Nephron progenitor cell (in vitro differentiated cells): ENCODE measurements around the gene SMARCA2.

Experiments used
- DNase-seq: peaks from one replicate; pipeline ENCODE4 v3.0.0; 2021
- H3K27ac Mint-ChIP-seq: 2 replicates; pipeline ENCODE4 v1.8.0; 2021; ENCODE audit warnings: mild to moderate bottlenecking, moderate library complexity, mixed read lengths
- H3K27me3 Mint-ChIP-seq: 2 replicates; pipeline ENCODE4 v1.8.0; 2021; ENCODE audit warnings: mild to moderate bottlenecking, low read depth, mixed read lengths; ENCODE audit not compliant: poor library complexity
- H3K36me3 Mint-ChIP-seq: 2 replicates; pipeline ENCODE4 v1.8.0; 2021; ENCODE audit warnings: low read depth, mixed read lengths
- H3K4me1 Mint-ChIP-seq: 2 replicates; pipeline ENCODE4 v1.8.0; 2021; ENCODE audit warnings: mixed read lengths
- H3K4me3 Mint-ChIP-seq: 2 replicates; pipeline ENCODE4 v1.8.0; 2021; ENCODE audit warnings: mild to moderate bottlenecking, moderate library complexity, mixed read lengths
- H3K9me3 Mint-ChIP-seq: 2 replicates; pipeline ENCODE4 v1.8.0; 2021; ENCODE audit warnings: mild to moderate bottlenecking, moderate library complexity, mixed read lengths
- TF ChIP-seq, protein P1 (sequence below): fragments of 200-600 bp; sonication (generic); IDR thresholded peaks from 2 replicates; pipeline ENCODE4 v1.5.0; 2021; ENCODE audit warnings: antibody characterized with exemption

SMARCA2 gene

DNA sequence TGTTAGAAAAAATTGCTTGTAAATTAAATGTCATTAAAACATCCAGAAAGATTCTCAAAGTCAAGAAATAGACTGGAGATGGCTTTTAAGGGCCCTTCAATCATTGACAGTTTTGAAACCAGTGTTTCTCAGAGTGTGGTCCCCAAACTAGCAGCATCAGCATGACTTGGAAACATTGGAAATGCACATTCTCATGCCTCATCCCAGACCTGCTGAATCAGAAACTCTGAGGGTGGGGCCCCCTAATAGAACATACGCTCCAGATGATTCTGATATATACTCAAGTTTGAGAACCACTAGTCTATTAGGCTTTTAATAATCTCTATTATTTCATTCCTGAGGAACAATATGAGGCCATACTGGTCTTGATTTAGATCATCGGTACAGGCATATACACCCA lies 181.6 kb downstream of the SMARCA2 start:
- Mint-ChIP-seq H3K9me3 (peaks cover 22% of the 10 kb centered on the region), H3K27me3 (no peaks in the 10 kb centered on the region), H3K4me1 (peaks cover 9% of the 10 kb centered on the region), H3K27ac (no peak overlapping the region), H3K4me3 (no peak overlapping the region), H3K36me3 (peaks cover 25% of the 10 kb centered on the region)
- DNase-seq: no peak
- TF ChIP-seq, protein P1, sequence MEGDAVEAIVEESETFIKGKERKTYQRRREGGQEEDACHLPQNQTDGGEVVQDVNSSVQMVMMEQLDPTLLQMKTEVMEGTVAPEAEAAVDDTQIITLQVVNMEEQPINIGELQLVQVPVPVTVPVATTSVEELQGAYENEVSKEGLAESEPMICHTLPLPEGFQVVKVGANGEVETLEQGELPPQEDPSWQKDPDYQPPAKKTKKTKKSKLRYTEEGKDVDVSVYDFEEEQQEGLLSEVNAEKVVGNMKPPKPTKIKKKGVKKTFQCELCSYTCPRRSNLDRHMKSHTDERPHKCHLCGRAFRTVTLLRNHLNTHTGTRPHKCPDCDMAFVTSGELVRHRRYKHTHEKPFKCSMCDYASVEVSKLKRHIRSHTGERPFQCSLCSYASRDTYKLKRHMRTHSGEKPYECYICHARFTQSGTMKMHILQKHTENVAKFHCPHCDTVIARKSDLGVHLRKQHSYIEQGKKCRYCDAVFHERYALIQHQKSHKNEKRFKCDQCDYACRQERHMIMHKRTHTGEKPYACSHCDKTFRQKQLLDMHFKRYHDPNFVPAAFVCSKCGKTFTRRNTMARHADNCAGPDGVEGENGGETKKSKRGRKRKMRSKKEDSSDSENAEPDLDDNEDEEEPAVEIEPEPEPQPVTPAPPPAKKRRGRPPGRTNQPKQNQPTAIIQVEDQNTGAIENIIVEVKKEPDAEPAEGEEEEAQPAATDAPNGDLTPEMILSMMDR: no peak

DNA sequence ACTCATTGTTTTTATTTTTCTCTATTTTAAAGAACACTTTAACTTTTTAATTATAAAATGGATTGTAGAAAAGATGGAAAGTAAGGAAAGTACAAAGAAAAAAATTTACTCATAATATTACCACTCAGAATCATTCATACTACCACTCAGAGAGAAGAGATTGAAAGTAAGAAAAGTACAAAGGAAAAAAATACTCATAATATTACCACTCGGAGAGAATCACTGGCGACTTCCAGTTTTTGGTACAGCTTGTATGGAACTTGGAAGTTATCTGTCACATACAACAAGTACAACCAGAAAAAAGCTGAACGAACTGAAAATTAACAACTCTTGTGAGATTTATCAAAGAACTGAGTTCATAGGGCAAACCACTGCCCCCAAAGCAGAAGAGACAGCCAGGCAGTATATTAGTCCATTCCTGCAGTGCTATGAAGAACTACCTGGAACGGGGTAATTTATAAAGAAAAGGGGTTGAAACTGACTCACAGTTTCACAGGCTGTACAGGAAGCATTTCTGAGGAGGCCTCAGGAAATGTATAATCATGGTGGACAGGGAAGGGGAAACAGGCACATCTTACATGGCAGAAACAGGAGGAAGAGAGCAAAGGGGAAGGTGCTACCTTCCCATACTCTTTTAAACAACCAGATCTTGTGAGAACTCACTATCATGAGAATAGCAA lies 183.9 kb downstream of the SMARCA2 start:
- peaks cover 20% of the 10 kb centered on the region for H3K36me3 Mint-ChIP-seq
- no peak overlapping the region for H3K27ac Mint-ChIP-seq
- H3K9me3 Mint-ChIP-seq: peaks cover 40% of the 10 kb centered on the region
- no peak overlapping the region for H3K4me3 Mint-ChIP-seq
- H3K27me3 Mint-ChIP-seq: no peaks in the 10 kb centered on the region
- H3K4me1 Mint-ChIP-seq: no peaks in the 10 kb centered on the region
- DNase-seq: no peak
- TF ChIP-seq, protein P1: no peak

DNA sequence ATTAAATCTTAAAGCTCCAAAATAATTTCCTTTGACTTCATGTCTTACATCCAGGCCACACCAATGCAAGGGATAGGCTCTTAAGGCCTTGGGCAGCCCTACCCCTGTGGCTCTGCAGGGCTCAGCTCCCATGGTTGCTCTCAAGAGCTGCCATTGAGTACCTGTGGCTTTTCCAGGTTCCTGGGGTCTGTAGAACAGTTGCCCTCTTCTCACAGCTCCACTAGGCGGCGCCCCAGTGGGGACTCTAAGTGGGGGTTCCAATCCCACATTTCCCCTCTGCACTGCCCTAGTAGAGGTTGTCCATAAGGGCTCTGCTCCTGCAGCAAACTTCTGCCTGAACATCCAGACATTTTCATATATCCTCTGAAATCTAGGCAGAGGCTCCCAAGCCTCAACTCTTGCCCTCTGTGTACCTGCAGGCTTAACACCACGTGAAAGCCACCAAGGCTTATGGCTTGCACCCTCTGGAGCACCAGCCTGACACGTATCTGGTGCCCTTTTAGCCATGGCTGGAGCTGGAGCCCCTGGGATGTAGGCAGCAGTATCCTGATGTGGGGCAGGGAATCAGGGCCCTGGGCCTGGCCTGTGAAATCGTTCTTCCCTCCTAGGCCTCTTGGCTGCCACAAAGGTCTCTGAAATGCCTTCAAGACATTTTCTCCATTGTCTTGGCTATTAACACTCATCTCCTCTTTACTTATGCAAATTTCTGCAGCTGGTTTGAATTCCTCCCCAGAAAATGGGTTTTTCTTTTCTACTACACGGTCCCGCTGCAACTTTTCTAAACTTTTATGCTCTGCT lies 185.1 kb downstream of the SMARCA2 start:
- TF ChIP-seq, protein P1: no peak
- no peak overlapping the region for H3K27ac Mint-ChIP-seq
- DNase-seq: no peak

DNA sequence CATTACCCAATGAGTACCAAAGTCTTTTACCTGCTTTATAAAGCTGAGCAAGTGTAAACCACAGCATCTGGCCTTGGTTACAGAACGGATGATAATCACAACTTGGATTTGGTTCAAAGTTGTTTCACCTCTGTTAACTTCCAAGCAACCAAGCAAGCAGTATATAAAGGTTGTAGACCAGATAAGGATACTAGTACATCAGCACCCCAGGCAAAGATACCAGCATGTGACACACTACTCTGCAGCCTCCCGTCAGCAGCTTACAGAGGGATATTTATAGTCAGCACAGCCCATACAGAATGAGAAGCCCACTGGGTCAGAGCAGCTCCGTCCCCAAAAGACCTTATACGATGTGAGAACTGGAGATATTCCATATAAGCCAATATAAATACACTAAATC lies 193.3 kb downstream of the SMARCA2 start:
- TF ChIP-seq, protein P1: no peak
- no peaks in the 10 kb centered on the region for H3K4me1 Mint-ChIP-seq

More for the DNA sequence above, 185.1 kb downstream of the SMARCA2 start:
- no peak overlapping the region for H3K4me3 Mint-ChIP-seq
- H3K27me3 Mint-ChIP-seq: no peaks in the 10 kb centered on the region
- no peaks in the 10 kb centered on the region for H3K4me1 Mint-ChIP-seq
- peaks cover 20% of the 10 kb centered on the region for H3K36me3 Mint-ChIP-seq
- peaks cover 40% of the 10 kb centered on the region for H3K9me3 Mint-ChIP-seq

DNA sequence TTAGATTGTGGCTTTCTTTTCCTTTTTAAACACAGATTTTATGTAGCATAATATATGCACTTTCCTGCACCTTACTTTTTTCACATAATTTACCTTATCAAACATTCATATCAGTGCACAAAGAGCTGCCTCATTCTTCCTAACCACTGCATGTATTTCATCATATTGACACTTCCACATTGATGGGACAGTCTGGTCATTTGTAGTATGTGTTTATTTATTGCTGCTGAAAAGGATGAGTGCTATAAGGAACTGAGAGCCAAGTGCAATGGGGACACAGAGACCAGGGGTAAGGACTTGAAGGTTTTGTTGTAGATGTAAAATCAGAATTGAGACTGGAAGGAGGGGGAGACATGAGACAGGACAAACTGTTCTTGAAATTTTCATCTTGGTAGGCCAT lies 193.8 kb downstream of the SMARCA2 start:
- DNase-seq: no peak
- Mint-ChIP-seq H3K4me3 (no peak overlapping the region), H3K36me3 (no peaks in the 10 kb centered on the region), H3K27me3 (peaks cover 3% of the 10 kb centered on the region), H3K4me1 (peaks cover 4% of the 10 kb centered on the region), H3K9me3 (peaks cover 4% of the 10 kb centered on the region), H3K27ac (no peak overlapping the region)
- TF ChIP-seq, protein P1: no peak

More for the DNA sequence above, 193.3 kb downstream of the SMARCA2 start:
- H3K9me3 Mint-ChIP-seq: peaks cover 7% of the 10 kb centered on the region
- H3K4me3 Mint-ChIP-seq: no peak overlapping the region
- no peaks in the 10 kb centered on the region for H3K36me3 Mint-ChIP-seq
- no peak for DNase-seq
- peaks cover 3% of the 10 kb centered on the region for H3K27me3 Mint-ChIP-seq
- H3K27ac Mint-ChIP-seq: no peak overlapping the region
